Stomach (tissue), 9 donors: ENCODE data around the gene KEL. TPM values are rescaled to one million over a fixed set of nuclear protein-coding genes. Genes with fewer than 3 reads are reported as not detected.

Experiments used
- DNase-seq, 2 donors: peaks; one replicate each; pipeline versions ENCODE4 v3.0.0 to v3.0.0-alpha.2; 2013 to 2019
- H3K27ac ChIP-seq, 5 donors: fragments of 200-600 bp in 4 of 5; sonication (generic) in 4 of 5; one replicate each; pipeline ENCODE4 v1.5.1; 2013 to 2019; ENCODE audit warnings: mild to moderate bottlenecking in 1 of 5, moderate library complexity in 1 of 5
- H3K27me3 ChIP-seq, 3 donors: fragments of 200-600 bp; sonication (generic); one replicate each; pipeline ENCODE4 v1.5.1; 2017 to 2019; ENCODE audit warnings: mixed run types in 1 of 3
- H3K36me3 ChIP-seq, 4 donors: fragments of 200-600 bp; sonication (generic); 1 replicate in 3 of 4; 2 replicates in 1 of 4; pipeline ENCODE4 v1.5.1; 2016 to 2019
- H3K4me1 ChIP-seq, 4 donors: fragments of 200-600 bp; sonication (generic); one replicate each; pipeline ENCODE4 v1.5.1; 2016 to 2019
- H3K4me3 ChIP-seq, 4 donors: fragments of 200-600 bp; sonication (generic) in 3 of 4; one replicate each; pipeline ENCODE4 v1.5.1; 2016 to 2019; ENCODE audit warnings: mild to moderate bottlenecking in 1 of 4
- H3K9me3 ChIP-seq, 4 donors: fragments of 200-600 bp; sonication (generic); one replicate each; pipeline ENCODE4 v1.5.1; 2016 to 2019
- EP300 ChIP-seq: sonication (generic); formaldehyde crosslinking; IDR thresholded peaks from one replicate; pipeline ENCODE4 v1.6.1; 2017; ENCODE audit warnings: antibody characterized with exemption
- POLR2A ChIP-seq, 4 donors: fragments of 450-650 bp; IDR thresholded peaks; one replicate each; pipeline ENCODE4 v1.6.1; 2016; ENCODE audit warnings: antibody characterized with exemption in 4 of 4, control low read depth in 2 of 4, mild to moderate bottlenecking in 1 of 4, moderate library complexity in 1 of 4
- POLR2AphosphoS5 ChIP-seq, 3 donors: sonication (generic); formaldehyde crosslinking; IDR thresholded peaks; one replicate each; pipeline ENCODE4 v1.6.1; 2016; ENCODE audit warnings: antibody characterized with exemption in 3 of 3
- WGBS, 5 donors: extraction: QIAGEN DNeasy Blood & Tissue Kit in 3 of 5; methylation state at CpG; one replicate each; pipeline versions ENCODE4 v1.1.5 to v1.1.7; 2013 to 2018; 5-methylcytosine and 5-hydroxymethylcytosine counted together
- intact Hi-C: fragments of 100-400 bp; cut with DNase I; formaldehyde crosslinking; loops from one replicate; pipeline ENCODE4 v1.15.1; 2023; ENCODE audit warnings: low total_unique reads
- polyA plus RNA-seq, 3 donors: library from polyadenylated mRNA; stranded (reverse); fragments of 200-250 nt; gene quantifications; one replicate each; pipeline ENCODE4 v1.2.3, GENCODE V29; 2013
- total RNA-seq, 5 donors: library from RNA; depleted of rRNA; stranded (reverse); fragments of >200 nt; gene quantifications; one replicate each; pipeline versions ENCODE4 v1.1.0 to v1.2.3, GENCODE V29; 2014 to 2016
- TF ChIP-seq, protein P1 (sequence below), 7 experiments: fragments of 450-650 bp in 4 of 7; fragments of 200-600 bp in 3 of 7; sonication (generic) in 3 of 7; IDR thresholded peaks; one replicate each; pipeline ENCODE4 v1.5.1; 2016 to 2019; ENCODE audit warnings: antibody characterized with exemption in 7 of 7, control low read depth in 2 of 7, mild to moderate bottlenecking in 1 of 7
- donor health status: healthy with polysubstance abuse.
- donor health status: Bipolar disorder and iron deficiency.
- donor health status: healthy.

The KEL gene
- total and polyA plus RNA-seq, 8 donors = 0.85 to 1.5 TPM; not detected in 6

GRCh38 chr7:142897691-142898090 is 64.5 kb downstream of the KEL start:
- intact Hi-C loops = no loop called here
- no peak overlapping the region for H3K4me3 ChIP-seq
- H3K36me3 ChIP-seq = no peaks in the 10 kb centered on the region
- H3K4me1 ChIP-seq = no peaks in the 10 kb centered on the region
- no peaks in the 10 kb centered on the region for H3K9me3 ChIP-seq
- 88 to 97% (median 90%) methylated on average over 7 of the region's 7 CpGs for WGBS, 5 donors
- TF ChIP-seq, protein P1, sequence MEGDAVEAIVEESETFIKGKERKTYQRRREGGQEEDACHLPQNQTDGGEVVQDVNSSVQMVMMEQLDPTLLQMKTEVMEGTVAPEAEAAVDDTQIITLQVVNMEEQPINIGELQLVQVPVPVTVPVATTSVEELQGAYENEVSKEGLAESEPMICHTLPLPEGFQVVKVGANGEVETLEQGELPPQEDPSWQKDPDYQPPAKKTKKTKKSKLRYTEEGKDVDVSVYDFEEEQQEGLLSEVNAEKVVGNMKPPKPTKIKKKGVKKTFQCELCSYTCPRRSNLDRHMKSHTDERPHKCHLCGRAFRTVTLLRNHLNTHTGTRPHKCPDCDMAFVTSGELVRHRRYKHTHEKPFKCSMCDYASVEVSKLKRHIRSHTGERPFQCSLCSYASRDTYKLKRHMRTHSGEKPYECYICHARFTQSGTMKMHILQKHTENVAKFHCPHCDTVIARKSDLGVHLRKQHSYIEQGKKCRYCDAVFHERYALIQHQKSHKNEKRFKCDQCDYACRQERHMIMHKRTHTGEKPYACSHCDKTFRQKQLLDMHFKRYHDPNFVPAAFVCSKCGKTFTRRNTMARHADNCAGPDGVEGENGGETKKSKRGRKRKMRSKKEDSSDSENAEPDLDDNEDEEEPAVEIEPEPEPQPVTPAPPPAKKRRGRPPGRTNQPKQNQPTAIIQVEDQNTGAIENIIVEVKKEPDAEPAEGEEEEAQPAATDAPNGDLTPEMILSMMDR (IDR thresholded peaks at IDR 0.05) = no peak
- no peak for TF ChIP-seq EP300
- no peak for TF ChIP-seq POLR2A (IDR thresholded peaks at IDR 0.05)
- TF ChIP-seq POLR2AphosphoS5 (IDR thresholded peaks at IDR 0.05) = no peak
- DNase-seq = no peak
- H3K27me3 ChIP-seq = peaks cover 0 to 10% (median 0%) of the 10 kb centered on the region in 3 donors
- H3K27ac ChIP-seq = no peak overlapping the region

DNA sequence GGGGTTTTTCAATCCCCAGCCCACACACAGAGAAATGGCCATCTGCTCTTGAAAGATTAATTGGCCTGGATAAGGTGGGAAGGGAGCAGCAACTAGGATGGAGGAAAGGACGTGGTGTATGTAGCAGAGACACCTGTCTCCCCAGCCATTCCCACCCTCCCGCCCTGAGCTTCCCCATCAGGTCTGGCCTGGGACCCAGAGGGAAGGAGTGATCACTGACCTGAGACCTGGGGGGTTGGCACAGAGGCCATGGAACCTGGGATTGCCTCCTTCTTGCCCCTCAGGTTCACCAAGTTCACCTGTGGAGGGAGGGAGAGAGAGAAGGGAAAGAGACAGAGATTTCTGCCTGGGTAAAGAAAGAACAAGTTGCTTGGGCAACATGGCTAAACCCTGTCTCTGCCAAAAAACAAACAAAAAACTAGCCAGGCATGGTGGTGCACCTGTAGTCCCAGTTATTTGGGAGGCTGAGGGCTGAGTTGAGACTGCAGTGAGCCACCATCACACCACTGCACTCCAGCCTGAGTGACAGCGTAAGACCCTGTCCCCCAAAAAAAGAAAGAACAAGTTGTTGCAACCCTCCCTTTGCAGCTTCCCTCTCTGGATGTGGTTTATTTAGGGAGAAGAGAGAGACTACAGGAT is 65.3 kb downstream of the KEL start:
- intact Hi-C loops = no loop called here
- Histone ChIP-seq H3K9me3 (no peaks in the 10 kb centered on the region), H3K27ac (no peak overlapping the region), H3K36me3 (no peaks in the 10 kb centered on the region), H3K27me3 (peaks cover 0 to 18% (median 0%) of the 10 kb centered on the region in 3 donors), H3K4me1 (no peaks in the 10 kb centered on the region), H3K4me3 (no peak overlapping the region)
- no peak for DNase-seq
- TF ChIP-seq POLR2A (IDR thresholded peaks at IDR 0.05) = no peak
- no peak for TF ChIP-seq EP300
- TF ChIP-seq POLR2AphosphoS5 (IDR thresholded peaks at IDR 0.05) = no peak
- TF ChIP-seq, protein P1 (IDR thresholded peaks at IDR 0.05) = no peak
- 76 to 96% (median 84%) methylated on average over 3 of the region's 3 CpGs for WGBS, 5 donors

DNA sequence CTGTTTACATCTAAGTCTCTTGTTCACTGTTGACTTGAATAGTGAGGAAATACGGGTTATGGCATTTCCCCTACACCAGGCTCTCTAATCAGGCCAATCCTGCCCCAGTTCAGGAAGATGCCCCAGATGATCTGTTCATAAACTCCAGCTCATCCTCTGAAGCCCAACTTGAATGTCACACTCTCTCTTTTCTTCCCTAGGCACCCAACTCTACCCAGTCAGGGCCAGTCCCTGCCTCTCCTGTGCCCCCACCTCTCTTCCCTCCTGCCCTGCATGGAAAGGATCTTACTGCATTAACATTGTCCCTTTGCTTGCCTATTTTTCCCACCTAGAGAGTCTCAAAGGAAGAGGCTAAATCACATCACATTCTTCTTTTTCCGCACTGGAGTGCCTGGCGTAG is 66.0 kb downstream of the KEL start:
- H3K36me3 ChIP-seq = no peaks in the 10 kb centered on the region
- H3K4me1 ChIP-seq = no peaks in the 10 kb centered on the region
- H3K4me3 ChIP-seq = no peak overlapping the region
- H3K9me3 ChIP-seq = no peaks in the 10 kb centered on the region
- 85 to 98% (median 90%) methylated on average over 3 of the region's 3 CpGs for WGBS, 5 donors
- DNase-seq = no peak
- intact Hi-C loops = no loop called here
- no peak overlapping the region for H3K27ac ChIP-seq
- TF ChIP-seq EP300 = no peak
- no peak for TF ChIP-seq POLR2AphosphoS5 (IDR thresholded peaks at IDR 0.05)
- TF ChIP-seq, protein P1 (IDR thresholded peaks at IDR 0.05) = no peak
- TF ChIP-seq POLR2A (IDR thresholded peaks at IDR 0.05) = no peak
- H3K27me3 ChIP-seq = peaks cover 0 to 24% (median 0%) of the 10 kb centered on the region in 3 donors

- Histone ChIP-seq H3K4me1 (no peaks in the 10 kb centered on the region), H3K36me3 (no peaks in the 10 kb centered on the region), H3K27me3 (peaks cover 0 to 26% (median 0%) of the 10 kb centered on the region in 3 donors), H3K9me3 (no peaks in the 10 kb centered on the region), H3K4me3 (no peak overlapping the region), H3K27ac (no peak overlapping the region)
- WGBS, 5 donors = 20 to 51% (median 37%) methylated on average over 6 of the region's 6 CpGs
- no peak for DNase-seq
- intact Hi-C loops = no loop called here
- TF ChIP-seq EP300 (no peak), POLR2A (IDR thresholded peaks at IDR 0.05) (no peak), POLR2AphosphoS5 (IDR thresholded peaks at IDR 0.05) (no peak)
- TF ChIP-seq, protein P1 (IDR thresholded peaks at IDR 0.05) = no peak
These were observed 67.1 kb downstream of the KEL start for GRCh38 chr7:142894985-142895593.
